Measurements from ENCODE around the gene OR2AP1. TPM values are rescaled to one million over a fixed set of nuclear protein-coding genes. Genes with fewer than 3 reads are reported as not detected.
"Not testable (repeated sequence)": the region's sequence is repeated elsewhere in the genome, so short reads cannot be mapped to it uniquely, and the experiment has no call there.

The OR2AP1 gene
- total RNA-seq: not detected
- long read RNA-seq: 0 reads

- no peak for DNase-seq (ENCODE audit: missing footprints)
- intact Hi-C loops (cut with DNase I): no loop called here
These were observed at the start of gene OR2AP1 for GRCh38 chr12:55572168-55572567. Gene OR2AP1, plus strand, starts transcription at chr12:55572468. Its CDS starts 1,947 bp downstream, at chr12:55574415.

DNA sequence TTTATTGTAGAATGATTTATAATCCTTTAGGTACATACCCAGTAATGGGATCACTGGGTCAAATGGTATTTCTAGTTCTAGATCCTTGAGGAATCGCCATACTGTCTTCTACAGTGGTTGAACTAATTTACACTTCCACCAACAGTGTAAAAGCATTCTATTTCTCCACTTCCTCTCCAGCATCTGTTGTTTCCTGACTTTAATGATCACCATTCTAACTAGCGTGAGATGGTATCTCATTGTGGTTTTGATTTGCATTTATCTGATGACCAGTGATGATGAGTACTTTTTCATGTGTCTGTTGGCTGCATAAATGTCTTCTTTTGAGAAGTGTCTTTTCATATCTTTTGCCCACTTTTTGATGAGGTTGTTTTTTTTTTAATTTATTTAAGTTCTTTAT, 24.0 kb upstream of the OR2AP1 start:
- intact Hi-C loops (cut with DNase I); ATAC-seq: not testable (repeated sequence)

More at GRCh38 chr12:55572168-55572567, at the start of gene OR2AP1:
- no peak for ATAC-seq

DNA sequence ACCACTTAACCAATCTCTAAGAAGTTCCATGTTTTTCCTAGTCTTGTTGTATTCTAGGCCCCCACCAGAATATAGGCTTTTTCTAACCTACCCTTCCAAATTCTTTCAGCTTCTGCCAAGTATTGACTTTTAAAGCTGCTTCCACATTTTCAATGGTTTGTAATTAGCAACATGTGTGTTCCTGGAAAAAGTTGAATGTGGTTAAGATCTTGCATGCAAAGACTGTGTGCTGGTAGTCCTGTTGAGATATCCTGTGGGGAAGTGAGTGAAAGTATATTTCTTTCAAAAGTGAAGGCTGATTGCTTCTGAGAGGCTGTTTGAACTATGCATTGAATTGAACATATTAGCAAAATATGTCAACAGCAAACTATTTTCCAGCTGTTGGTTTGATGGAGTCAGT, 23.5 kb upstream of the OR2AP1 start:
- intact Hi-C loops (cut with DNase I): no loop called here
- DNase-seq (ENCODE audit: missing footprints) (no peak), ATAC-seq (no peak)

More for the DNA sequence above, 24.0 kb upstream of the OR2AP1 start:
- DNase-seq (ENCODE audit: missing footprints): not testable (repeated sequence)

- no peak for DNase-seq (ENCODE audit: missing footprints)
- no peak for ATAC-seq
- intact Hi-C loops (cut with DNase I): no loop called here
These were observed 23.0 kb upstream of the OR2AP1 start, which contains the start of gene OR6C4 for GRCh38 chr12:55549302-55549701. Gene OR6C4, plus strand, starts transcription at chr12:55549602. Its CDS starts 1,625 bp downstream, at chr12:55551227.

- intact Hi-C loops (cut with DNase I): no loop called here
- DNase-seq (ENCODE audit: missing footprints): no peak
- no peak for ATAC-seq
These were observed 18.0 kb upstream of the OR2AP1 start for GRCh38 chr12:55554296-55554695.

GRCh38 chr12:55570060-55570459, 2.2 kb upstream of the OR2AP1 start:
- intact Hi-C loops (cut with DNase I); DNase-seq (ENCODE audit: missing footprints); ATAC-seq: not testable (repeated sequence)

- ATAC-seq; DNase-seq (ENCODE audit: missing footprints); intact Hi-C loops (cut with DNase I): not testable (repeated sequence)
These were observed 1.6 kb upstream of the OR2AP1 start for GRCh38 chr12:55570689-55571088.

GRCh38 chr12:55582066-55582465, 9.8 kb downstream of the OR2AP1 start:
- ATAC-seq: no peak
- intact Hi-C loops (cut with DNase I): no loop called here
- peak; percentile 40 for DNase-seq (ENCODE audit: missing footprints)

DNA sequence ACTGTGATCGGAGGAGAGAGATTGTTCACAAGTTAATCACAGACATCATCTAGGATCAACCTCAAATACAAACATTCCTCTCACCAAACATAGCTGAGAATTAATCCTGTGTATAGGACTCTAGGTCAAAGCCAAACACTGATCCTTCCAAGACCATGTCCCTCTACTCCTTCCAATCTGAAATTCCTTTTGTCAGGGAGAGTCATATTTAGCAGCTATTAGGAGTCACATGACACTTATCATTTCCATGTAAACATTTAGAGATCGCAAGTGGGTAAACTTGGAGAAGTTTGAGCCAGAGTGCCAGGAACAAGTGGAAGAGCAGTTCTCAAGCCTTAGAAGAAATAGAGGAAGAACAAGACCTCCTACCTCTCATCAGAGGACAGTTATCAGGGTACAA, 13.5 kb downstream of the OR2AP1 start:
- ATAC-seq (no peak), DNase-seq (ENCODE audit: missing footprints) (no peak)
- intact Hi-C loops (cut with DNase I): no loop called here

- intact Hi-C loops (cut with DNase I); ATAC-seq; DNase-seq (ENCODE audit: missing footprints): not testable (repeated sequence)
These were observed 17.9 kb downstream of the OR2AP1 start for GRCh38 chr12:55590152-55590551.

DNA sequence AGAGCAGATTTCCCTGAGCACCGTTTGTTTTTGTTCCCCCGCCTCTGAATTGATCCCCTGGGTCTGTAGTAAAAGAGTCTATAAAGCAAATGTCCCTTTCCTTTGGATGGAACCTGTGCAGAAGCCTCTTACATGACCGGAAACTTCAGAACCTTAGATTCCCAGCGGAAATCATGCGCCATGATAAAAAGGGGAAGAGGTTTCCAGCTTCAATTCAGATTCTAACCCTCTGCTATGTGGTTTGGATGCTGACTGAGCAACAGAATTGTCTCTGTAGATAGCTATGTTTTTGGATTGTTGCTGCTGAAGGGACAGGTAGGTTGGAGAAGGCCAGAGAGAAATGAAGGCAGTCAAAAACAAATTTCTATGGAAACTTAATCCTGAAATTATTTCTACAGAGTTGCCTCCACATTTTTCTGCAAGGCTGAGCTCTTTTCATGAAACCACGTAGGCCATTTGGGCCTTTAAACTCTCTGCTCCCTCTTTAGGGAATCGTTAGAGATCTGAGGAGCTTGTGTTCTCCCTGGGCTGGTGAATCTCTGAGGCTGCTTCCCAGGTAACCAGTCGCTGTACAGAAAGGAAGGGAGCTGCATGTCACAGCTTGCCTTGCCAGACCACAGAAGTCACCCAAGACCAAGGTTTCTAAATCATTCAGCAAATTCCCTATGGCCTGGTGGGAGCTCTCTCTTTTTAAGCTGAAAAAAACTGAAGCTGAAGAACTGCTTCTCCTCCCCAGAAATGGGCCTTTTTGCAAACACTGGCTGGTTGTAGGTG, 35.7 kb downstream of the OR2AP1 start:
- DNase-seq (ENCODE audit: missing footprints) (no peak), ATAC-seq (no peak)
- intact Hi-C loops (cut with DNase I): no loop called here

- intact Hi-C loops (cut with DNase I): loop anchor here (10.0 kb wide), 1 partner anchor 616 kb away; no protein-coding TSS in a partner anchor
- ATAC-seq: no peak
- DNase-seq (ENCODE audit: missing footprints): no peak
These were observed 38.3 kb downstream of the OR2AP1 start for GRCh38 chr12:55610598-55610997.

DNA sequence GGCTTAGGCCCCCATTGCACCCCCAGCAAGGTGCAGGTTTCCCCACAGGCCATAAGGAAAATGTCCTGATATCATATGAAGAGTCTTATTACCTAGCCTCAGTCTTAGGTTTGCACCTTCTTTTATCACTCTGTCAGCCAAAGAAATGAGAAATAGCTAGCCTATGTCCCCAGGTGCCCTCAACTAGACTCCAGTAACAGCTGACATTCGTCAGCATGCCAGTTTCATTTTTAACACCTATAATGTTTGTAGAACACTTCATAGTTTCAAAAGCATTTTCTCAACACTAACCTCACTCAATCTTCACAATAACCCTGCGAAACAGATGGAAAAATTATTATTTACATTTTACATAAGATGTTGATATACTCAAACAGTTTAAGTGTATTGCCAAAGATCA, 40.4 kb downstream of the OR2AP1 start:
- no peak for DNase-seq (ENCODE audit: missing footprints)
- intact Hi-C loops (cut with DNase I): loop anchor here (10.0 kb wide), 1 partner anchor 618 kb away; no protein-coding TSS in a partner anchor
- ATAC-seq: no peak

- ATAC-seq (no peak), DNase-seq (ENCODE audit: missing footprints) (no peak)
- intact Hi-C loops (cut with DNase I): loop anchor here (10.0 kb wide), 1 partner anchor 620 kb away; no protein-coding TSS in a partner anchor
These were observed 42.5 kb downstream of the OR2AP1 start for GRCh38 chr12:55614764-55615163.

- peak; percentile 91 for ATAC-seq
- intact Hi-C loops (cut with DNase I): loop anchor here (1.0 to 10.0 kb wide), 2 partner anchors 430 to 625 kb away; no protein-coding TSS in a partner anchor
- DNase-seq (ENCODE audit: missing footprints): no peak
These were observed 47.3 kb downstream of the OR2AP1 start for GRCh38 chr12:55619354-55620138.

DNA sequence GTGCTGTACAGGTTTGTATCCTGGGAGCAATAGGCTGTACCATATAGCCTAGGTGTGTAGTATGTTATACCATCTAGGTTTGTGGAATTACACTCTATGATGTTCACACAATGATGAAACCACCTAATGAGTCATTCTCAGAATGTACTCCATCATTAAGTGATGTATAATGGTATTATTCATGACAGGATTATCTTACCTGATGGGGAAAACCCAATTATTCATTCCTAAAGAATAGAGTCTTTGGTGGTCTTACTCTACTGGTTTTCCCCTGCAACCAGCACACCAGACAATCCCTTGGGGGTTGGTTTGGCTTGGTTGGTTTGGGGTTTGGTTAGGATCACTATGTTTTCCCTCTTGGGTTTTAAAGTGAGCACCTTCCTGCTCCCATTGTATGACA, 51.8 kb downstream of the OR2AP1 start:
- DNase-seq (ENCODE audit: missing footprints): no peak
- intact Hi-C loops (cut with DNase I): no loop called here

More for the DNA sequence above, 51.8 kb downstream of the OR2AP1 start:
- no peak for ATAC-seq

Data from Right ventricle myocardium inferior (tissue), 1 donor.